ENCODE data around the gene ASZ1. TPM values are rescaled to one million over a fixed set of nuclear protein-coding genes. Genes with fewer than 3 reads are reported as not detected.

The ASZ1 gene
- total RNA-seq, 6 experiments from 2014 or later = not detected

- DNase-seq = no peak
- no peak overlapping the region for H3K4me3 Mint-ChIP-seq
- H3K27ac Mint-ChIP-seq = no peak overlapping the region
- H3K9me3 Mint-ChIP-seq = no peaks in the 10 kb centered on the region
- H3K27me3 Mint-ChIP-seq (ENCODE audit: insufficient read depth) = peaks cover 3% of the 10 kb centered on the region
- TF ChIP-seq CTCF (IDR thresholded peaks at IDR 0.05) = peak; percentile 59
- no peaks in the 10 kb centered on the region for H3K36me3 Mint-ChIP-seq (ENCODE audit: low read depth)
- no peaks in the 10 kb centered on the region; the same call in 1 of the 2 replicates for H3K4me1 Mint-ChIP-seq (ENCODE audit: low read depth)
Observed at GRCh38 chr7:117401293-117402002, 25.8 kb downstream of the ASZ1 start.

- Mint-ChIP-seq H3K36me3 (ENCODE audit: low read depth) (no peaks in the 10 kb centered on the region), H3K27ac (no peak overlapping the region), H3K4me3 (no peak overlapping the region), H3K9me3 (no peaks in the 10 kb centered on the region), H3K4me1 (ENCODE audit: low read depth) (no peaks in the 10 kb centered on the region; the same call in 1 of the 2 replicates), H3K27me3 (ENCODE audit: insufficient read depth) (peaks cover 3% of the 10 kb centered on the region)
- no peak for DNase-seq
- TF ChIP-seq CTCF (IDR thresholded peaks at IDR 0.05) = peak; percentile 81
Observed at GRCh38 chr7:117399820-117400422, 27.4 kb downstream of the ASZ1 start.

GRCh38 chr7:117395743-117396142 lies 31.6 kb downstream of the ASZ1 start:
- Mint-ChIP-seq H3K9me3 (no peaks in the 10 kb centered on the region), H3K4me3 (no peak overlapping the region), H3K4me1 (ENCODE audit: low read depth) (no peaks in the 10 kb centered on the region), H3K36me3 (ENCODE audit: low read depth) (no peaks in the 10 kb centered on the region), H3K27ac (no peak overlapping the region), H3K27me3 (ENCODE audit: insufficient read depth) (peaks cover 13% of the 10 kb centered on the region; the same call in 1 of the 2 replicates)
- DNase-seq = no peak
- no peak for TF ChIP-seq CTCF (IDR thresholded peaks at IDR 0.05)

GRCh38 chr7:117393781-117394180 lies 33.5 kb downstream of the ASZ1 start:
- no peak for DNase-seq
- Mint-ChIP-seq H3K4me1 (ENCODE audit: low read depth) (no peaks in the 10 kb centered on the region), H3K4me3 (no peak overlapping the region), H3K27ac (no peak overlapping the region), H3K9me3 (peaks cover under 1% of the 10 kb centered on the region), H3K27me3 (ENCODE audit: insufficient read depth) (peaks cover 15% of the 10 kb centered on the region; the same call in 1 of the 2 replicates), H3K36me3 (ENCODE audit: low read depth) (peaks cover under 1% of the 10 kb centered on the region; the same call in 1 of the 2 replicates)
- no peak for TF ChIP-seq CTCF (IDR thresholded peaks at IDR 0.05)

GRCh38 chr7:117389871-117390270 lies 37.4 kb downstream of the ASZ1 start:
- peaks cover 5% of the 10 kb centered on the region; the same call in 1 of the 2 replicates for H3K36me3 Mint-ChIP-seq (ENCODE audit: low read depth)
- H3K4me1 Mint-ChIP-seq (ENCODE audit: low read depth) = peaks cover 12% of the 10 kb centered on the region
- DNase-seq = no peak
- peaks cover 6% of the 10 kb centered on the region for H3K9me3 Mint-ChIP-seq
- TF ChIP-seq CTCF (IDR thresholded peaks at IDR 0.05) = no peak
- no peak overlapping the region for H3K4me3 Mint-ChIP-seq
- no peak overlapping the region for H3K27ac Mint-ChIP-seq
- peaks cover 13% of the 10 kb centered on the region; the same call in 1 of the 2 replicates for H3K27me3 Mint-ChIP-seq (ENCODE audit: insufficient read depth)

Data from HFFc6 (cell line).